GM18951 (cell line): ENCODE measurements around the gene TMEM131.

Experiments used
- POLR2A ChIP-seq: IDR thresholded peaks from 4 replicates; pipeline ENCODE4 v1.6.1; 2011; ENCODE audit warnings: mild to moderate bottlenecking; ENCODE audit not compliant: insufficient read length, insufficient read depth; ENCODE audit errors: extremely low read depth
- in situ Hi-C: fragments of 300-500 bp; cut with MboI; formaldehyde crosslinking; loops from one replicate; pipeline ENCODE4 v1.12.0; 2022; ENCODE audit warnings: low sequenced_read_pairs, mixed read lengths, inconsistent platforms; ENCODE audit not compliant: unreplicated experiment

The TMEM131 gene

DNA sequence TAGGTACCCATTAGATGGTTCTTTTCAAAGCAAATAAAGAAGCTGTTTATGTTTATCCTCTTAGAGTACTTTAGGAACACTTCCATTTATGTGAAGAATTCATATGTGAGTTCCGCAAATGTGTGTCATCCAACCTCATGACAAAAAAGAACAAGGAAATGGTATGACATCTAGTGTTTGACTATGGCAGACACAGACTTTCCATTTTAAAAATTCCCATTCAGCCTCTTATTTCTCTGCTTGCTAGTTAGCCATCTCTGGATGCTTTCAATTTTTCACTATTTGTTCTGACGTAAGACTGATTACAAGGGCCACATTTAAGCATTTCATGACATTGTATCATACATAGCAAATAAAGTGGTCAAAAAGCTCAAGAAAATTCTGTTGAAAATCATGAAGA is 179.3 kb downstream of the TMEM131 start:
- in situ Hi-C loops, result loop anchor here (25.0 kb wide), 1 partner anchor 571 kb away; no protein-coding TSS in a partner anchor

DNA sequence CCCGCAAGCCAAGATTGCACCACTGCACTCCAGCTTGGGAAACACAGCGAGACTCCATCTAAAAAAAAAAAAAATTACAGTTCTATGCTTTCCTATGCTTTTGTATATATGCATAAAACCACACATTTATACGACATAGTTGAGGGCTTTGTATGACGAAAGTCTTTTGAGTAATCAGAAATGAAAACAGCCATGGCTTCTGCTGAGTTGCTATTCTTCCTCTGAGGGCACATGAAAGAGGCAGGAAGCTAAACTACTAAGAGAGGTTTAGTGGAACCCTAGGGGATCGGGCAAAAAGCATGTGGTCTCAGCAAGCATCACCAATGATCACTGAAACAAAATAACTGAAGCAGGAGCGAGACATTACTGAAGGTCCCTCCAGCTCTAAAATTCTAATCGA is 182.8 kb downstream of the TMEM131 start:
- in situ Hi-C loops, result loop anchor here (25.0 kb wide), 1 partner anchor 574 kb away; no protein-coding TSS in a partner anchor
- no peak for TF ChIP-seq POLR2A

More for the DNA sequence above, 179.3 kb downstream of the TMEM131 start:
- TF ChIP-seq POLR2A, result no peak

DNA sequence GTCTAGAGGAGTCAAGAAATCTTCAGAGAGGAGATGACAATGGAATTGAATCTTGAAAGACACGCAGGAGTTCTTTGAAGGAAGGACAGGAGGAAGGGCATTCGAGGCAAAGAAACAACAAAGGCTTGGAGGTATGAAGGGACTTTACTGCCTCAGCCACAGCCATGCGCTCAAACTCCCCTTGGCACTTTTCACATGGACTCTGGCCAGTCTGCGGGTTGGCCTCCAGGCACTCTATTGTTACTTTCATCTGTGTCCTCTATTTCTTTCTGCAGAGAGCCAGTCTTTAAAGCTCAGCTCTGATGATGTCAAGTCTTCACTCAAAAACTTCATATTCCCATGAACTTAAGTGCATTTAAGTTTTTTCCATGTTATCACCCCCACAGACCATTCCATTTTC is 186.9 kb downstream of the TMEM131 start:
- in situ Hi-C loops, result loop anchor here (25.0 kb wide), 1 partner anchor 578 kb away; no protein-coding TSS in a partner anchor
- TF ChIP-seq POLR2A, result no peak

DNA sequence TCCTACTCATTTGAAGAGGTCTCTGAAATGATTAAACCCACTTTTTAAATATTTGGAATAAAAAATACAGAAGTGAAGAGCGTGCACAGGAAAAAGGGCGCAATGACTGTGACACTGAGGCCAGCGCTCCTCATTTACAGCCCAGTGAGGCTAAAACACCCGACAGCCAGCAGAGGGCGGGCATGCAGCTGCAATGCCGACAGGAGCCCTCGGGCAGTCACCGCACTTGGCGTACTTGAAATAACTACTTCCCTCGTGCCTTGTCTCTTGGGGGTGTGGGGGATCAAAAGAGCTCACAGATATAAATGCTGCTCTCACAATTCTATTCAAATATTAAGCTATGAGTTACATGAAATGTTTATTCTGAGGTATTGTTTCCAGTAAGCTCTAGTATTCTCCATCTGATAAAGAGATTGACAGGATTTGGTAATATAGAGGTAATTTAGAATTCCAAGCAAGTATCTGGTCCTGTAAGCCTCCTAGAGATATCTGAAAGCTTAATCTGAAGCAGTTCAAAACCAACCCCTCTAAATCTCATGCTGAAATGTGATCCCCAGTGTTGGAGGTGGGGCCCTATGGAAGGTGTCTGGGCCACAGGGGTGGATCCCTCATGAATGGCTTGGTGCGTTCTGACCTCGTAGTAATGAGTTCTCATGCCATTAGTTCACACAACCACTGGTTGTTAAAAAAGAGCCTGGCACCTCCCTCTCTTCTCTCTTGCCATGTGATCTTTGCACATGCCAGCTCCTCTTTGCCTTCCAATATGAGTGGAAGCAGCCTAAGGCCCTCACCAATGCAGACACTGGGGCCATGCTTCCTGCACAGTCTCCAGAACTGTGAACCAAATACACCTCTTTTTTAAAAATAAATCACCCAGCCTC is 188.8 kb downstream of the TMEM131 start:
- in situ Hi-C loops, result loop anchor here (25.0 kb wide), 1 partner anchor 580 kb away; no protein-coding TSS in a partner anchor
- TF ChIP-seq POLR2A, result no peak

DNA sequence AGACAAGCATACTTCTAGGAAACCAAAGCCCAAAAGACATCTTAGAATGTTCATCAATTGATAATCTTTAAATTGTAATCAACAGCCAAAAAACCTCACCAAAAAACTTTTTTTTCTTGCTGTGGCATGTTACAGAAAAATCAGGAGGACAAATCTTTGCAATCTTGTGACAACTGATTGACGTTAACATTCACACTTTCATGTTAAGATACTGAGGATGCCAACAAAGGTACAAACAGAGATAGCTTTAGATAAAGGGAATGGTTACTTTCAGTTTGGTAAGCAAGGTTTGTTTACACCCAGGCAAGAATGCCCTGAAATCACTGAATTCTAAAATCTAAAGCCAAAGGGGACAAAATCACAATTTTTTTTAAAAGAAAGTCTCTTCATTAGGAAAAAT is 190.0 kb downstream of the TMEM131 start:
- TF ChIP-seq POLR2A, result no peak
- in situ Hi-C loops, result loop anchor here (25.0 kb wide), 1 partner anchor 582 kb away; no protein-coding TSS in a partner anchor

DNA sequence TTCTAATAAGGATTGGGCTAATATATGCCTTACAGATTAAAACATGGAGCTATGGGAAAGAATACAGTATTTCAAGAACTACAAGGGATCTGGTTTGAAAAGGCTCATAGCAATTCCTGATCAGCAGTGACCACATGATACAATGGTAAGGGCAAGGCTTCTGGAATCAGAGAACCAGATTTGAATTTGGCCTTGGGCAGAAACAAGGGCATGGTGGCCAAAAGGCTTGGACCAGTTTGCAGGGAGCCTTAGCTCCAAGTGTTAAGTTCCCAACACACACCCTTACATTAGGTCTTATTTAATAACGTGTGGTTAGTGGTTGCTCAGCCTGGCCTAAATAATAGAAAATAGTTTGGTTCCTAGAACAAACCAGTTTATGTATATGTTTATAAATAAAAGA is 194.7 kb downstream of the TMEM131 start:
- in situ Hi-C loops, result loop anchor here (25.0 kb wide), 1 partner anchor 586 kb away; no protein-coding TSS in a partner anchor
- TF ChIP-seq POLR2A, result no peak

DNA sequence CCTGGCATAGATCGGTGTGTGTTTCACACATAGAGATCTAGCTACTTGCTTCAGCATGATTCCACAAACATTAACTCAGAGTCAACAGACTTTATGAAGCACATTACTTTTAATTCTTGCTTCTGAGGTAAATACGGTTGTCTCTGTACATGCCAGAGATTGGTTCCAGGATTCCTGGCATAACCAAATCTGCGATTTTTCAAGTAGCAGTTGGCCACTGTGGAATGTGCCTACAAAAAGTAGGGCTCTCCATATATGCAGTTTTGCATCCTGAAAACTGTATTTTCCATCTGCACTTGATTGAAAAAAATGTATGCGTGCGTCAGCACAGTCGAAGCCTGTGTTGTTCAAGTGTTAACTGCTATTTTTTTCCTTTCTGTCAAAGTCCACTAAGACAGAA is 197.3 kb downstream of the TMEM131 start:
- TF ChIP-seq POLR2A, result no peak
- in situ Hi-C loops, result no loop called here

DNA sequence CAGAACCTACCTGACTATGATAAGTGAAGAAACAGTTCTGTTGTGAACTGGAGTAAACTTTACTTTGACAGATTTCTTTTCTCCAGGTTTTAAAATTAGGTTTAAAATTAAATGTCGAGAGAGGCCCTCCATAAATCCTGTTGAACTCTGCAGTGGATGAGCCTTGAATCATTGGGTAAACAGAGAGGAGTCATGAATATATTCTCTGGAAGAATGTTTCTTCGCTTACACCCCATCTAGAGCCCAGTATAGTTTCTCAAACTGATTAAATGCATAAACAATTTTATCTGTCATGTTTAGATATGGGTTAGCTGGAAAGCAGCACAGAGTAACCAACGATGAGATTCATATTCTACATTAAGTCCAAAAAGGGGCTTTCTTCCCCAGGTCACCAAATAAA is 198.4 kb downstream of the TMEM131 start:
- TF ChIP-seq POLR2A, result no peak
- in situ Hi-C loops, result no loop called here

DNA sequence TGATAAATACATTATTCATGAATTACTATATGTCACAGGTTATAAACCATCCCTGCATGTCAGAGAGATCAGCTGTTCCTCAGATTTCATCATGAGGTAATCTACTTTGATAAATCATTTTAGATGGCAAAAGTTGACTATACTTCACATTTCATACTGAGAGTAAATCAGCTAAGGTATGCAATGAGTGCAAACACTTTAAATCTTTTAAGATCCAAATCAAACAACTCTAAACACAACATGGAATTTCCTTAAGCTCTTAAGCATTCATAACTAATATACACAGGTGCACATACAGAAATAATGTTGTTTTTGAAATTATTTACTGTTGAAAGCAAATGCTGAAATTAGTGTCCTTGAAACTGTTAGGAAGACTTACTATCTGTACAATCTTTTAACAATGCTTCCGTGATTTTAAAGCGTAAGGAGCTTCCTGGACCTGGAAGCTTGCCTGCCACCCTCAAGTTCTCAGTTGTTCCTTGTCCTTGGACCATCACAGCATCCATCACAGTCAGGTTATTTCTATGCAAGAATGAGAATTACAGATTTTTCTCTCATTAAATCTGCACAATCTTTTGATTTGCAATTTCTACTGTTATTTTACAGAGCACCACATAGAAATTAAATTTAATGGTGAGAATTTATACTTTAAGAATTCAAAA is 199.2 kb downstream of the TMEM131 start:
- in situ Hi-C loops, result no loop called here
- no peak for TF ChIP-seq POLR2A

DNA sequence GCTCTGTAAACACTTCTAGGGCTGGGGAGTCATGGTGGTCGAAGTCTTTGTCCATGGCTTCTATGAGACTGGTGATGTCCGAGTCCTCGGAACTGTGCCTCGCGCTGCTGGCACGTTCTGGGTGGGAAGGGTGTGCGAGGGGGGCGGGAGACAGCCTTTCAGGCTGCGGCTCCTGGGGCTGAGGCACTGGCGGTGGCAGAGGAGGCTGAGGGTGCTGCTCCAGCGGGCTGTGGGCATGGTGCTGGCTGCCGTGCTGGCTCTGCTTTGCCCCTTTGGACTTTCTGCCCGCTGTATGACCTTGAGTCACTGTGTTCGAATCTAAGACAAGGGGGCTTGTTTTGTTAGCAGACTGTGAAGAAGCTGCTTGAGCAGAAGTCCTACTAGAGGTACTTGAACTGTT is 203.3 kb downstream of the TMEM131 start:
- in situ Hi-C loops, result no loop called here

DNA sequence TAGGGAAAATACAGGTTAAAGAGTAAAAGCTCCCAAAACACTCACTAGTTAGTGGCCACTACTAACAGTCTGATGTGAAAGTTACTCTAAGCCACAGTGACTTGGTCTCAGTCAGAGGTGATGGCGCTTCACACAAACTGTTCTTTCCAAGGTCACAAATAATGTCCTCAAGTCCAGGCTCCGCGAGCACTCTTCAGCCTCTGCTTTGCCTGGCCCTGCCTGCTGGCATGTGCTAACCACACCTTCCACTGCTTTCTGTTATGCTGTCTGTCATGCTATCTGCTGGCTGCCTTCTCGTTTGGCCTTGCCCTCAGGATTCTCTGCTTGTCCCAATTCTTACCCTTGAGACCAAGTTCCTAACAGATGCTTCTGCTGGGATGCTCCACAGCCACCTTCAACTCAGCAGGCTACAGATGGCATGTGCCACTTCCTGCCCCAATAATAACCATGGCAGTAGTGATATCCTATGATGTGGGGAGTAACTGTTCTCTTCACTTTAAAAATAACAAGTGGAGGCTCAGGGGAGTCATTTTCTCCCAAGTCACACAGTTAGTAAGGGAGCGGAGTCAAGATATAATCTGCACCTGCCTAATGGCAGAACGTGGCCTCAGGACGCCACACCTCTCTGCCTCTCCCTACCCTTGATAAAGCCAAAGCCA is 206.6 kb downstream of the TMEM131 start:
- in situ Hi-C loops, result no loop called here
- TF ChIP-seq POLR2A, result no peak

More for the DNA sequence above, 203.3 kb downstream of the TMEM131 start:
- TF ChIP-seq POLR2A, result no peak

DNA sequence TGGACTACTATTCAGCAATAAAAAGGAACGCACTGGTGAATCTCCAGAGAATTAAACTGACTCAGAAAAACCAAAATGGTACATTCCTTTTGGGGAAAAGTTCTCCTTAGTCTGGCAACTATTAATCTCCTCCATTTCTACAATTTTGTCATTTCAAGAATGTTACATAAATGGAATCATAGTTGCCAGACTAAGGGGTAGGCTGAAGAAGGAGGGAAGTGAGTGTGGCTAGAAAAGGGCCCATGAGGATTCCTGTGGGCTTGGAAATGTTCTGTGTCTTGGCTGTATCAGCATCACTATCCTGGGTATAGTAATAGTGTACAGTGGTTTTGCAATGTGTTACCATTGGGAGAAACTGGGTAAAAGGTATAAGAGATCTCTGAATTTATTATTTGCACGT is 209.9 kb downstream of the TMEM131 start:
- TF ChIP-seq POLR2A, result no peak
- in situ Hi-C loops, result no loop called here

DNA sequence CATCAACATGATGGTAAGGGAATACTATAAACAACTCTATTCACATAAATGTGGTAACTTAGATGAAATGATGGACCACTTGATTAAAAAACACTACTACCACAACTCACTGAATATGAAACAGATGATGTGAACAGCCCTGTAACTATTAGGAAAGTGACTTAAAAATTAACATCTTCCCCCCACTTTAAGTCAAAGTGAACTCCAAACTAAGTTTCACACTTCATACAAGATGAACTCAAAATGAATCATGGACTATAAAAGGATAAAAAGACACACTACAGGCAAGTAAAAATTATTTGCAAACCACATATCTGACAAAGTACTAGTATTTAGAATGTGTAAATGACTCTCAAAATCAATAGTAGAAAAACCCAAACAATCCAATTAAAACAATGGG is 210.8 kb downstream of the TMEM131 start:
- TF ChIP-seq POLR2A, result no peak
- in situ Hi-C loops, result no loop called here
